Neural progenitor cell (in vitro differentiated cells): ENCODE results near the gene UFC1.

Source experiments
- CTCF ChIP-seq: fragments of 200-600 bp; sonication (generic); IDR thresholded peaks from 2 replicates; pipeline ENCODE4 v1.5.1; 2017; ENCODE audit warnings: antibody characterized with exemption, mild to moderate bottlenecking
- EZH2phosphoT487 ChIP-seq: fragments of 200-600 bp; sonication (generic); IDR thresholded peaks from 2 replicates; pipeline ENCODE4 v1.6.1; 2017; ENCODE audit warnings: antibody characterized with exemption

GRCh38 chr1:161111527-161111926 lies 42.3 kb upstream of the UFC1 start:
- TF ChIP-seq CTCF (no peak), EZH2phosphoT487 (no peak)
